HCT116 (cell line): ENCODE results near the gene MOB3A.

Experiments
- EZH2 ChIP-seq: fragments of 200-600 bp; sonication (generic); IDR thresholded peaks from 2 replicates; pipeline ENCODE4 v1.6.1; 2017; ENCODE audit warnings: antibody characterized with exemption, mixed run types
- EZH2phosphoT487 ChIP-seq: fragments of 200-600 bp; IDR thresholded peaks from 2 replicates; pipeline ENCODE4 v1.6.1; 2018; ENCODE audit warnings: antibody characterized with exemption, borderline replicate concordance
- JUND ChIP-seq: IDR thresholded peaks from 2 replicates; pipeline ENCODE4 v1.6.1; 2012
- POLR2A ChIP-seq: IDR thresholded peaks from 2 replicates; pipeline ENCODE4 v1.7.0; 2011; ENCODE audit warnings: borderline replicate concordance; ENCODE audit not compliant: insufficient read depth, insufficient read length; ENCODE audit errors: extremely low read depth
- POLR2AphosphoS5 ChIP-seq: IDR thresholded peaks from 2 replicates; pipeline ENCODE4 v1.6.1; 2011; ENCODE audit warnings: mild to moderate bottlenecking, low read depth, low read length, moderate library complexity
- RAD21 ChIP-seq: IDR thresholded peaks from 2 replicates; pipeline ENCODE4 v1.6.1; 2012; ENCODE audit warnings: low read depth, mild to moderate bottlenecking
- SP1 ChIP-seq: IDR thresholded peaks from 2 replicates; pipeline ENCODE4 v1.6.1; 2012; ENCODE audit warnings: low read depth
- TF ChIP-seq, protein P1 (sequence below): IDR thresholded peaks from 2 replicates; pipeline ENCODE4 v1.6.1; 2012
- TF ChIP-seq, protein P2 (sequence below), 3 experiments: fragments of 200-600 bp in 1 of 3; sonication (generic) in 1 of 3; IDR thresholded peaks in 2 of 3; conservative IDR thresholded peaks in 1 of 3; 2 replicates each; pipeline ENCODE4 v1.5.1; 2012 to 2017; ENCODE audit warnings: low read depth in 2 of 3, low read length in 2 of 3, antibody characterized with exemption in 1 of 3, borderline replicate concordance in 1 of 3, control low read depth in 1 of 3, mild to moderate bottlenecking in 1 of 3, mixed read lengths in 1 of 3, mixed run types in 1 of 3, moderate library complexity in 1 of 3; ENCODE audit not compliant: insufficient read depth in 1 of 3
- TF ChIP-seq, protein P3 (sequence below): IDR thresholded peaks from 2 replicates; pipeline ENCODE4 v1.6.1; 2012; ENCODE audit warnings: low read depth
- TF ChIP-seq, protein P4 (sequence below): IDR thresholded peaks from 2 replicates; pipeline ENCODE4 v1.6.1; 2011; ENCODE audit warnings: mild to moderate bottlenecking, low read length, moderate library complexity; ENCODE audit not compliant: insufficient replicate concordance; ENCODE audit errors: extremely low read depth
- TF ChIP-seq, protein P5 (sequence below): IDR thresholded peaks from 2 replicates; pipeline ENCODE4 v1.6.1; 2012

DNA sequence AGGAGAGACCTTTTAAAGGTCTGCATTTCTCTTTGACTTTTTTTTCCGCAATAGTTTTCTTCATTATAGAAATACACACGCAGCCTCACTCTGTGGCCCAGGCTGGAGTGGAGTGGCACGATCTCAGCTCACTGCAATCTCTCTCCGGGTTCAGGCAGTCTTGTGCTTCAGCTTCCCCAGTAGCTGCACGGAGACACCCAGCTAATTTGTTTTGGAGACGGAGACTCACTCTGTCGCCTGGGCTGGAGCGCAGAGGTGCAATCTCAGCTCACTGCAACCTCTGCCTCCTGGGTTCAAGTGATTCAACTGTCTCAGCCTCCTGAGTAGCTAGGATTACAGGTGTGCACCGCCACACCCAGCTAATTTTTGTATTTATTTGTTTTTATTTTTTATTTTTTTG is 33.4 kb downstream of the MOB3A start:
- TF ChIP-seq, protein P1, sequence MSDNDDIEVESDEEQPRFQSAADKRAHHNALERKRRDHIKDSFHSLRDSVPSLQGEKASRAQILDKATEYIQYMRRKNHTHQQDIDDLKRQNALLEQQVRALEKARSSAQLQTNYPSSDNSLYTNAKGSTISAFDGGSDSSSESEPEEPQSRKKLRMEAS, result no peak
- TF ChIP-seq, protein P2, sequence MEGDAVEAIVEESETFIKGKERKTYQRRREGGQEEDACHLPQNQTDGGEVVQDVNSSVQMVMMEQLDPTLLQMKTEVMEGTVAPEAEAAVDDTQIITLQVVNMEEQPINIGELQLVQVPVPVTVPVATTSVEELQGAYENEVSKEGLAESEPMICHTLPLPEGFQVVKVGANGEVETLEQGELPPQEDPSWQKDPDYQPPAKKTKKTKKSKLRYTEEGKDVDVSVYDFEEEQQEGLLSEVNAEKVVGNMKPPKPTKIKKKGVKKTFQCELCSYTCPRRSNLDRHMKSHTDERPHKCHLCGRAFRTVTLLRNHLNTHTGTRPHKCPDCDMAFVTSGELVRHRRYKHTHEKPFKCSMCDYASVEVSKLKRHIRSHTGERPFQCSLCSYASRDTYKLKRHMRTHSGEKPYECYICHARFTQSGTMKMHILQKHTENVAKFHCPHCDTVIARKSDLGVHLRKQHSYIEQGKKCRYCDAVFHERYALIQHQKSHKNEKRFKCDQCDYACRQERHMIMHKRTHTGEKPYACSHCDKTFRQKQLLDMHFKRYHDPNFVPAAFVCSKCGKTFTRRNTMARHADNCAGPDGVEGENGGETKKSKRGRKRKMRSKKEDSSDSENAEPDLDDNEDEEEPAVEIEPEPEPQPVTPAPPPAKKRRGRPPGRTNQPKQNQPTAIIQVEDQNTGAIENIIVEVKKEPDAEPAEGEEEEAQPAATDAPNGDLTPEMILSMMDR (IDR thresholded peaks at IDR 0.05 in 2 of 3, conservative IDR thresholded peaks at IDR 0.05 in 1 of 3; ENCODE audit: borderline replicate concordance in 1 of 3, insufficient read depth in 1 of 3, low read depth in 2 of 3, low read length in 2 of 3), result no peak
- TF ChIP-seq JUND (no peak), EZH2phosphoT487 (no peak), RAD21 (no peak), SP1 (no peak), POLR2AphosphoS5 (no peak), POLR2A (no peak), EZH2 (no peak)
- TF ChIP-seq, protein P3, sequence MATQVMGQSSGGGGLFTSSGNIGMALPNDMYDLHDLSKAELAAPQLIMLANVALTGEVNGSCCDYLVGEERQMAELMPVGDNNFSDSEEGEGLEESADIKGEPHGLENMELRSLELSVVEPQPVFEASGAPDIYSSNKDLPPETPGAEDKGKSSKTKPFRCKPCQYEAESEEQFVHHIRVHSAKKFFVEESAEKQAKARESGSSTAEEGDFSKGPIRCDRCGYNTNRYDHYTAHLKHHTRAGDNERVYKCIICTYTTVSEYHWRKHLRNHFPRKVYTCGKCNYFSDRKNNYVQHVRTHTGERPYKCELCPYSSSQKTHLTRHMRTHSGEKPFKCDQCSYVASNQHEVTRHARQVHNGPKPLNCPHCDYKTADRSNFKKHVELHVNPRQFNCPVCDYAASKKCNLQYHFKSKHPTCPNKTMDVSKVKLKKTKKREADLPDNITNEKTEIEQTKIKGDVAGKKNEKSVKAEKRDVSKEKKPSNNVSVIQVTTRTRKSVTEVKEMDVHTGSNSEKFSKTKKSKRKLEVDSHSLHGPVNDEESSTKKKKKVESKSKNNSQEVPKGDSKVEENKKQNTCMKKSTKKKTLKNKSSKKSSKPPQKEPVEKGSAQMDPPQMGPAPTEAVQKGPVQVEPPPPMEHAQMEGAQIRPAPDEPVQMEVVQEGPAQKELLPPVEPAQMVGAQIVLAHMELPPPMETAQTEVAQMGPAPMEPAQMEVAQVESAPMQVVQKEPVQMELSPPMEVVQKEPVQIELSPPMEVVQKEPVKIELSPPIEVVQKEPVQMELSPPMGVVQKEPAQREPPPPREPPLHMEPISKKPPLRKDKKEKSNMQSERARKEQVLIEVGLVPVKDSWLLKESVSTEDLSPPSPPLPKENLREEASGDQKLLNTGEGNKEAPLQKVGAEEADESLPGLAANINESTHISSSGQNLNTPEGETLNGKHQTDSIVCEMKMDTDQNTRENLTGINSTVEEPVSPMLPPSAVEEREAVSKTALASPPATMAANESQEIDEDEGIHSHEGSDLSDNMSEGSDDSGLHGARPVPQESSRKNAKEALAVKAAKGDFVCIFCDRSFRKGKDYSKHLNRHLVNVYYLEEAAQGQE, result no peak
- TF ChIP-seq, protein P4, sequence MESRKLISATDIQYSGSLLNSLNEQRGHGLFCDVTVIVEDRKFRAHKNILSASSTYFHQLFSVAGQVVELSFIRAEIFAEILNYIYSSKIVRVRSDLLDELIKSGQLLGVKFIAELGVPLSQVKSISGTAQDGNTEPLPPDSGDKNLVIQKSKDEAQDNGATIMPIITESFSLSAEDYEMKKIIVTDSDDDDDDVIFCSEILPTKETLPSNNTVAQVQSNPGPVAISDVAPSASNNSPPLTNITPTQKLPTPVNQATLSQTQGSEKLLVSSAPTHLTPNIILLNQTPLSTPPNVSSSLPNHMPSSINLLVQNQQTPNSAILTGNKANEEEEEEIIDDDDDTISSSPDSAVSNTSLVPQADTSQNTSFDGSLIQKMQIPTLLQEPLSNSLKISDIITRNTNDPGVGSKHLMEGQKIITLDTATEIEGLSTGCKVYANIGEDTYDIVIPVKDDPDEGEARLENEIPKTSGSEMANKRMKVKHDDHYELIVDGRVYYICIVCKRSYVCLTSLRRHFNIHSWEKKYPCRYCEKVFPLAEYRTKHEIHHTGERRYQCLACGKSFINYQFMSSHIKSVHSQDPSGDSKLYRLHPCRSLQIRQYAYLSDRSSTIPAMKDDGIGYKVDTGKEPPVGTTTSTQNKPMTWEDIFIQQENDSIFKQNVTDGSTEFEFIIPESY, result no peak
- TF ChIP-seq, protein P5, sequence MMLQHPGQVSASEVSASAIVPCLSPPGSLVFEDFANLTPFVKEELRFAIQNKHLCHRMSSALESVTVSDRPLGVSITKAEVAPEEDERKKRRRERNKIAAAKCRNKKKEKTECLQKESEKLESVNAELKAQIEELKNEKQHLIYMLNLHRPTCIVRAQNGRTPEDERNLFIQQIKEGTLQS, result no peak
